ENCODE data around the gene GRM2. TPM values are rescaled to one million over a fixed set of nuclear protein-coding genes. Genes with fewer than 3 reads are reported as not detected.

The GRM2 gene
- total and polyA plus RNA-seq, 2 of the 8 experiments (the other 6 are each of a cell fraction or from before 2014, with no cell fraction given) = 3.9 to 10.5 TPM

DNA sequence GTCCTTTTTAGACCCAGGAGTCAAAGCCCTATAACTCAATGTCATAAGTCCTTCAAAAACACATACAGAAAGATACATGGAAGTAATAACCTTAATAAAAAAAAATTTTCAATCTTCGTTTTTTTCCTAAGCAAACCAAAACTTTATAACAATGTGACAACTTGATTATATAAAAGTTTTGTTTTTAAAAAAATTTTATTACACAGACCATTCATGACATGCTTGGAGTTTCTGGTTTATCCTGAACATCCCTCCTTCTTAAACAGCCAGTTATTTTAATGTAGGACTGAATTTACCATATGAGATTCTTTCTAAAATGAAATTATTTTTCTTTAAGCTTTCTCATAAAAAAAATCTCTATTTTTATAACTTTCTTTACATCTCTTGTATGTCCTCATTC, 41.5 kb downstream of the GRM2 start:
- H3K79me2 ChIP-seq (ENCODE audit: control insufficient read depth in 1 of 2, insufficient read depth in 2 of 2, low read length in 2 of 2) = no peaks in the 10 kb centered on the region
- H3K14ac ChIP-seq (ENCODE audit: insufficient read length) = no peak overlapping the region
- FAIRE-seq (no peak), DNase-seq (ENCODE audit: low read depth in 1 of 2, low spot score in 2 of 2) (no peak)
- no peak overlapping the region for H2BK120ac ChIP-seq (replicated peaks; ENCODE audit: low read depth, low read length)
- H4K91ac ChIP-seq (replicated peaks; ENCODE audit: insufficient read length, low read length) = no peak overlapping the region
- H3K79me1 ChIP-seq (ENCODE audit: low read depth, low read length) = no peaks in the 10 kb centered on the region
- no peaks in the 10 kb centered on the region; a peak in 1 of 7 replicates for H3K4me1 ChIP-seq (replicated peaks in 1 of 4; ENCODE audit: control insufficient read depth in 3 of 4, insufficient read depth in 4 of 4, low read length in 3 of 4)
- H3K36me3 ChIP-seq (ENCODE audit: control insufficient read depth in 2 of 4, insufficient read depth in 4 of 4, low read length in 3 of 4) = no peaks in the 10 kb centered on the region
- H3K9me3 ChIP-seq (ENCODE audit: insufficient read depth in 2 of 2, low read depth in 1 of 2, low read length in 1 of 2) = peaks cover 0 to 7% of the 10 kb centered on the region in 2 experiments; a peak in 2 of 4 replicates
- no peak overlapping the region for H2AFZ ChIP-seq (ENCODE audit: low read length)
- CTCF ChIA-PET (ENCODE audit: partially characterized antibody) = interaction anchor here (0.8 to 1.1 kb wide), 2 partner anchors 48 to 190 kb away, joined by 3 read pairs; no protein-coding TSS in a partner anchor
- no peak overlapping the region for H3K27ac ChIP-seq (ENCODE audit: low read depth, low read length)
- POLR2A ChIA-PET (ENCODE audit: partially characterized antibody) = no interaction called here
- H2BK20ac ChIP-seq (ENCODE audit: low read length) = no peak overlapping the region
- H4K20me1 ChIP-seq (replicated peaks in 1 of 2; ENCODE audit: control insufficient read depth in 1 of 2, insufficient read depth in 2 of 2, low read length in 2 of 2) = no peaks in the 10 kb centered on the region
- H2BK15ac ChIP-seq (ENCODE audit: low read length) = no peak overlapping the region
- no peak overlapping the region for H3K56ac ChIP-seq (replicated peaks; ENCODE audit: insufficient read length, low read depth, low read length)
- H3K23me2 ChIP-seq (ENCODE audit: low read depth, low read length) = no peaks in the 10 kb centered on the region
- no peak overlapping the region for H3K23ac ChIP-seq (ENCODE audit: insufficient read length)
- no peak overlapping the region for H3K18ac ChIP-seq (ENCODE audit: extremely low read depth, low read length)
- 72% methylated on average over 1 of the region's 1 CpG; no CpG with 5 or more reads in 1 of the 2 experiments for WGBS, 2 experiments (ENCODE audit: extremely low coverage in 1 of 2, insufficient coverage in 1 of 2, insufficient read length in 1 of 2, insufficient replicate concordance in 2 of 2, low coverage in 1 of 2, low lambda C conversion rate in 2 of 2, missing lambda C conversion rate in 1 of 2)
- H2AK5ac ChIP-seq (ENCODE audit: low read depth, low read length) = no peak overlapping the region
- no peak for TF ChIP-seq NANOG (IDR thresholded peaks at IDR 0.05; ENCODE audit: insufficient read depth, low read depth, low read length, poor library complexity, severe bottlenecking)
- TF ChIP-seq KDM5A (IDR thresholded peaks at IDR 0.05; ENCODE audit: low read length) = no peak
- no peak for TF ChIP-seq FOSL1 (IDR thresholded peaks at IDR 0.05; ENCODE audit: insufficient read depth, low read depth, low read length)
- H2BK5ac ChIP-seq (ENCODE audit: low read depth, low read length) = no peak overlapping the region
- no peaks in the 10 kb centered on the region for H3K27me3 ChIP-seq (replicated peaks in 1 of 4; ENCODE audit: control insufficient read depth in 3 of 4, extremely low read depth in 1 of 4, insufficient read depth in 3 of 4, low read length in 3 of 4)
- no peak overlapping the region for H3K4me2 ChIP-seq (ENCODE audit: insufficient read depth in 1 of 2, low read depth in 2 of 2, low read length in 2 of 2)
- no peak overlapping the region for H4K5ac ChIP-seq (ENCODE audit: insufficient read length, low read depth, low read length)
- no peak overlapping the region for H3K4me3 ChIP-seq (ENCODE audit: extremely low read depth in 1 of 4, insufficient read depth in 2 of 4, low read depth in 3 of 4, low read length in 4 of 4)
- no peak overlapping the region for H2BK12ac ChIP-seq (ENCODE audit: low read depth, low read length)
- no peak overlapping the region for H3K9ac ChIP-seq (replicated peaks in 1 of 4; ENCODE audit: extremely low read depth in 1 of 4, low read depth in 3 of 4, low read length in 3 of 4)
- no peak overlapping the region for H4K8ac ChIP-seq (ENCODE audit: extremely low read depth, insufficient read depth, low read length)
- no peak overlapping the region for H3K4ac ChIP-seq (replicated peaks; ENCODE audit: insufficient read length, low read depth, low read length)

Data from H1 (cell line).